ENCODE results near the gene CCDC138. TPM values are rescaled to one million over a fixed set of nuclear protein-coding genes. Genes with fewer than 3 reads are reported as not detected.

The CCDC138 gene
- polyA plus RNA-seq, 6 donors from 2014 or later: 6.6 to 16.9 (median 10.5) TPM

DNA sequence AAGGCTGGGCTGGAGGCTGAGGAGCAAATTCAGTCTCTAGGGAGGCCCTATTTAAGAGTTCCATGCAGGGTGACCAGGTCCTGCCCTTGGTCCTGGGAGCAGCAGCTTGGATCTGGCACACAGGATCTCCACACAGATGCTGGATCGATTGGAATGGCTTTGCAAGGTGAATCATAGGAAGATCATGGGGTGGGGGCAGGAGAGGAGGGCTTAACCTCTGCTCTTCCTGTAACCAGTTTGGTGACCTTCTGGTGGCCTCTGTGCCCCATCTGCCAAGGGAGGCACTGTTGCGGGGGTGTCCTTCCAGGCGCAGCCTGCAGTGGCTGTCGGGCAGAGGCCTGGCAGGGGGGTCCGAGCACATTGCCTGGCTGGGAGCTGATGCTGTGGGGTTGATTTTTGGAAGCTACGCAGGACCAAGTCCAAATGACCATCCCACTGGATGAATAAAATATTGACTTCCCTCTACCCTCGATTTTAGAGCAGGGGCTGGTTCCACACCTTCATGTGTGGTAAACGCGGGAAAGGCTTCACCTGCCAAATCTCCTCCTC, 122.8 kb downstream of the CCDC138 start:
- Mint-ChIP-seq H3K27me3 (no peaks in the 10 kb centered on the region), H3K4me1 (no peaks in the 10 kb centered on the region), H3K36me3 (no peaks in the 10 kb centered on the region), H3K27ac (peak overlapping the region in 1 of 6 donors; percentile 37), H3K4me3 (no peak overlapping the region), H3K9me3 (no peaks in the 10 kb centered on the region)
- DNase-seq: no peak
- ATAC-seq (ENCODE audit: low read depth in 2 of 2): no peak

- H3K27ac Mint-ChIP-seq: no peak overlapping the region
- no peak for DNase-seq
- no peak overlapping the region for H3K4me3 Mint-ChIP-seq
- no peaks in the 10 kb centered on the region for H3K27me3 Mint-ChIP-seq
- H3K9me3 Mint-ChIP-seq: no peaks in the 10 kb centered on the region
- no peaks in the 10 kb centered on the region for H3K4me1 Mint-ChIP-seq
- ATAC-seq (ENCODE audit: low read depth in 2 of 2): no peak
- H3K36me3 Mint-ChIP-seq: no peaks in the 10 kb centered on the region
These were observed 123.5 kb downstream of the CCDC138 start for GRCh38 chr2:108910011-108910431.

DNA sequence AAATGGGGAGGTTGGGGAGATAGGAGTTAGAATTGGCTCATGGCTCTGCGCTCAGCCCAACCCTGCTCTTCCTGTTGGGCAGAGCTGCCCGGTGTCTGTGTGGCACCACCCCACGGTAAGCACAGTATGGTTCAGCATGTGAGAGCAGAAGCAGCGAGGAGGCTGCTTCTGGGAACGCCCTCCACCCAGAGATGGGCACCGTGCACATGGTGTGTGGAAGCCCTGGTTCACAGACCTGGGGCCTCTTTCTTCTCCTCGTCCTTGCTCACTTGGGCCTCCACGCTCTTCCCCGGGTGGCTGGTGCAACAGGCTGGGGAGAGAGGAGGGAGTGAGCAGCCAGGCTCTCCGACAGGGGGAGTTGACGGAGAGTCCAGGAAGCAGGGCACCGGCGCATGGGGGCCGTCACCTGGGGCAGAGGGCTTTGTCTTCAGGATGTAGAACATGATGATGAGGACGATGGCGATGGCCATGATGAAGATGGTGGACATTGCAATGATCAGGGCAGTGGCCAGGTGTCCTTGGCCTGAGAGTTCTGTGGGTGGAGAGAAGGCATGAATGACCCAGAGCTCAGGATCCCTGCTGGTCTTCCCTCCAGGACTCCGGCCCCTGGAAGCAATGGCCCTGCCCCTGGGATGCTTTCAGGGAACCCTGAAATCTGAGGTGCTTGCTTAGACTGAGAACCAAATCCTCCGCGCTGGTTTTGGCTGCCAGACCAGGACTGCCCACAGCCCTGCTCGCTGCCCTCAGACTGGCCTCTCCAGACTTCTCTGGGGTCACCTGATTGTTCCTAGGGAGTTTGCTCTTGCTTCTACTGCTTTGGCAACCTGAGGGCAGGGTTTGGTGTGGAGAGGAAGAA, 124.2 kb downstream of the CCDC138 start:
- no peaks in the 10 kb centered on the region for H3K9me3 Mint-ChIP-seq
- DNase-seq: no peak

GRCh38 chr2:108911401-108911800, 124.8 kb downstream of the CCDC138 start:
- H3K36me3 Mint-ChIP-seq: no peaks in the 10 kb centered on the region

More for the DNA sequence above, 124.2 kb downstream of the CCDC138 start:
- H3K27me3 Mint-ChIP-seq: no peaks in the 10 kb centered on the region
- no peak for ATAC-seq (ENCODE audit: low read depth in 2 of 2)
- H3K4me1 Mint-ChIP-seq: no peaks in the 10 kb centered on the region
- no peaks in the 10 kb centered on the region for H3K36me3 Mint-ChIP-seq
- peak overlapping the region in 1 of 8 donors; percentile 79 for H3K4me3 Mint-ChIP-seq
- no peak overlapping the region for H3K27ac Mint-ChIP-seq

DNA sequence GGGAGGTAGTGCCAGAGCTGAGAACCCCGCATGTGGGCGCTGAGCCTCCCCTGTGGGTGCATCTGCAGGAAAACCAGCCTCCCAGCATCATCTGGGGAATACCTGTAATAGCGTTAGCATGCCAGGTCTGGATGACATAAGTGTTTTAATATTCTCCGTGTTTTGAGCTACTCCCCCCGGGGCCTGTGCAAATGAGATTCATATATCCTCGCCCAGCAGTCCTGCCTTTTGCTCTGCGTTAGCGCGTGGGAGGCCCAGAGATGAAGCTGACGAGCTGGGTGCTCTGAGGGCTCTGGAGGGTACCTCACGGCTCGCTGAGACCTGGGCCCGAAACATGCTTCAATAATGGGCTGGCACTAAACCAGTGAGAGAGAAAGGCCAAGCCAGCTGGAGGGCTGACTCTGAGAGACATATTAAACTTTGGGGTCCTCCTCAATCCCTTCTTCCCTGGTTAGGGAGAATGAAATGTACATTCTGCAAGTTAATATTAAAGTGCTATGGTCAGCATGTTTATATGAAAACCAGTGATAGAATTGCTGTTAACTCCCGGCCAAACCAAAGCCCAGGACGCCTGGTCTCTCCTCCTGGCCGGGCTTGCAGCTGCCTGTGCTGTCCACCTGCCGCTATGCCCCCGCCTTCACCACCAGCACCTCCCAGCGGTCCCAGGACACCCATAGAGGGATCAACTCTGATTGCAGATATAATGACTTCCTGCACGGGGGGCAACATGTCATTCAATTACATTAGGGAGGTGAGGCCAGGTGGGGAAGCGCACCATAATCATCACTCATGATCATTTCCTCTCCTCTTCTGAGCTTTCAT, 125.4 kb downstream of the CCDC138 start:
- DNase-seq: no peak
- Mint-ChIP-seq H3K27ac (no peak overlapping the region), H3K36me3 (no peaks in the 10 kb centered on the region), H3K4me1 (no peaks in the 10 kb centered on the region), H3K27me3 (no peaks in the 10 kb centered on the region), H3K4me3 (no peak overlapping the region), H3K9me3 (no peaks in the 10 kb centered on the region)
- no peak for ATAC-seq (ENCODE audit: low read depth in 2 of 2)

More at GRCh38 chr2:108911401-108911800, 124.8 kb downstream of the CCDC138 start:
- H3K27me3 Mint-ChIP-seq: no peaks in the 10 kb centered on the region
- H3K27ac Mint-ChIP-seq: no peak overlapping the region
- no peaks in the 10 kb centered on the region for H3K4me1 Mint-ChIP-seq
- DNase-seq (no peak), ATAC-seq (ENCODE audit: low read depth in 2 of 2) (no peak)
- H3K4me3 Mint-ChIP-seq: no peak overlapping the region
- H3K9me3 Mint-ChIP-seq: no peaks in the 10 kb centered on the region

GRCh38 chr2:108912629-108912902, 126.0 kb downstream of the CCDC138 start:
- Mint-ChIP-seq H3K27me3 (no peaks in the 10 kb centered on the region), H3K27ac (no peak overlapping the region), H3K4me1 (no peaks in the 10 kb centered on the region), H3K4me3 (no peak overlapping the region), H3K9me3 (no peaks in the 10 kb centered on the region), H3K36me3 (no peaks in the 10 kb centered on the region)
- DNase-seq (no peak), ATAC-seq (ENCODE audit: low read depth in 2 of 2) (no peak)

- H3K27ac Mint-ChIP-seq: no peak overlapping the region
- H3K27me3 Mint-ChIP-seq: no peaks in the 10 kb centered on the region
- H3K4me3 Mint-ChIP-seq: no peak overlapping the region
- no peak for ATAC-seq (ENCODE audit: low read depth in 2 of 2)
- no peaks in the 10 kb centered on the region for H3K4me1 Mint-ChIP-seq
- H3K36me3 Mint-ChIP-seq: no peaks in the 10 kb centered on the region
- H3K9me3 Mint-ChIP-seq: no peaks in the 10 kb centered on the region
- no peak for DNase-seq
These were observed 129.7 kb downstream of the CCDC138 start for GRCh38 chr2:108916122-108916795.

DNA sequence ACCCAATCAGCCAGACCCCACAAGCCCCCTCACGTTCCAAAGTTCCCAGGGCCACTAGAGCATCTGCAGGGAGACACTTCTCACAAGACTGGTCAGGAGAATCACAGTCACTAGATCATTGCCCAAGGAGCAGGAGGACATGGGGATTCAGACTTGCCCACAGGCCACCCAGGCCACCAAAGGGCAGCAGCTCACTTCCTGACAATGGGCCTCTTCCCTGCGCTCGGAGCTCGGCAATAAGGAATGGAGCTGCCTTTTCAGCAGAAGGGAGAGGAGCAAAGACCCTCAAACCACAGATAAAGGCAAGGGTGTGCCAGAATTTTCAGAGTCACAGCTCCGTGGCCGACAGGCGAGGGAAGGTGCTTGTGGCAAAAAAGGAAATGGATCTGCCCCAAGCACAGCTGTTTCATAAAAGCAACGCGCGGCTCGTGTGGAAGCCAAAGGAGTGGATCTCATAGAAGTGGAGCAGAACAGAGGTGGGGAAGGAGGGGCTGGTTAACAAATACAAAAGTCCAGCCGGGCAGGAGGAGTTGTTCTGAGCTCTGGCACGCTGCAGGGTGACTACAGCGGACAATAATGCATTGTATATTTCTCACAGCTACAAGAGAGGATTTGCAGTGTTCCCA, 130.3 kb downstream of the CCDC138 start:
- Mint-ChIP-seq H3K27me3 (no peaks in the 10 kb centered on the region), H3K4me1 (no peaks in the 10 kb centered on the region), H3K9me3 (no peaks in the 10 kb centered on the region), H3K4me3 (no peak overlapping the region), H3K36me3 (no peaks in the 10 kb centered on the region), H3K27ac (peak overlapping the region in 1 of 6 donors; percentile 86)
- DNase-seq (no peak), ATAC-seq (ENCODE audit: low read depth in 2 of 2) (no peak)

DNA sequence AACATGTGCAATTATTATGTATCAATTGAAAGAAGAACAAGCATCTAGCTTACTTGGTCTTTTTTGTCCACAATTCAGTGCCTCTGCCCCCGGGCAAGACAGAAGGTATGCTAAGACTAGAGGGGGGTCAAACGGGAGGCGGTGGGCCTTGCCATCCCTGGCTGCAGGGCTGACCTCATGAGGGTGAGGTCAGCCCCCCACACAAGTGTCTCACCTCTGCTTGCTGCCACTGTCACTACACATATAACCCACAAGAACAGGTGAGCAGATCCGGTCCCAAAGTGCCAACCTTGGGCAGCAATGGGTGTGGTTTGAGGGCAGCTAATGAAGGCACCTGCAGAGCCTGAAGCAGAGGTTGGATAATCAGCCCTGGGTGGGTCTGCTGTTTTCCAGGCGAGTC, 131.0 kb downstream of the CCDC138 start:
- DNase-seq (no peak), ATAC-seq (ENCODE audit: low read depth in 2 of 2) (no peak)
- peak overlapping the region in 1 of 6 donors; percentile 86 for H3K27ac Mint-ChIP-seq
- H3K36me3 Mint-ChIP-seq: no peaks in the 10 kb centered on the region
- H3K9me3 Mint-ChIP-seq: no peaks in the 10 kb centered on the region
- H3K27me3 Mint-ChIP-seq: no peaks in the 10 kb centered on the region
- H3K4me1 Mint-ChIP-seq: no peaks in the 10 kb centered on the region
- no peak overlapping the region for H3K4me3 Mint-ChIP-seq

DNA sequence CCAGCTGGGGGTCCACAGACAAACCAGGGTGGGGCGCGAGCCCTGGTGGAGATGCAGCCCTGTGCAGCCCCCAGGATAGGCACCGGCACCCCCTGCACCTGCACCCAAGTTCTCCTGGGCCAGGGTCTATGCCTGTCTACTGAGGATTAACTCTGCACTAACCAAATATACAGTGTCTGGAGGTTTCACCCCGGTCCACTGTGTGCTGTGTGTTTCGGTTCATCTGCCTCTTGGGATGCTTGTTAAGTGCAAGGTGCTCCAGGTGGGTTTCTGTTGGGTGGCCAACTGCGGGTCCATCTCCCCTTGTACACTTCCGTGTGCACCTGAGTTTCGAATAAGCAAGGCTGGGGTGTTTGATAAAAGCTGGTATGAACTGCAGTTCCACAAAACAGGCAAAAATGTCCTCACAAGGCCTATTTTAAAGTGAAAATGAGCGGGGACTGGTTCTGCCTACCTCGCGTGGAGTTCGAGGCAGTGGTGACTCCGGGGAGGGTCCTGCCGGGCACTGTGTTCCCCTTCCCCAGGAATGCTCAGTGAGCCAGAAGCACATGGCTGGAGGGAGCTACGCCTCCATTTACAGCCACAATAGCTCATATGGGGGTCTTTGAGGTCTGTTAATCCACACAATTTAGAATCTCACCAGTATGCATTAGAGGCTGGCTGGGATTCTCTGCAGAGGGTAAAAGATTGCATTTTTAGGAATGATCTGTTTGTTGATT, 131.7 kb downstream of the CCDC138 start:
- Mint-ChIP-seq H3K36me3 (no peaks in the 10 kb centered on the region), H3K4me3 (no peak overlapping the region), H3K27ac (no peak overlapping the region), H3K27me3 (no peaks in the 10 kb centered on the region), H3K4me1 (no peaks in the 10 kb centered on the region), H3K9me3 (no peaks in the 10 kb centered on the region)
- ATAC-seq (ENCODE audit: low read depth in 2 of 2) (no peak), DNase-seq (no peak)

DNA sequence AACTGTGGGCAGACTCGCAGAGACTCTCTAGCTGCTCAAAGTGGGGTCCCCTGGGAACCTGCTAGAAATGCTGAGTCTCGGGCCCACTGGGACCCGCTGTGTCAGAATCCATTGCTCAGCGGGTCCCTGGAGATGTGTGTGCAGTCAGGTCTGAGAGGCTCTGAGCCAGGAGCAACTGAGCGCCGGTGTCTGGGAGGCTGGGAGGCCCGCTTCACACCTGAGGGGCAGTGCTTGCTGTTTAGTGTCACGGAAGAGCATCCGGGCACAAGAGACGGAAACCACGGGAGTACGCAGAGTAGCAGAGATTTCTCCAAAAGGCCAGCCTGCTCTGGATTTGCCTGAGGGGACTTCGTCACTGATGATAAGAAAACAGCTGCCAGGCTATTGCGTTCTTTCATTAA, 132.4 kb downstream of the CCDC138 start:
- H3K36me3 Mint-ChIP-seq: no peaks in the 10 kb centered on the region
- DNase-seq (no peak), ATAC-seq (ENCODE audit: low read depth in 2 of 2) (no peak)
- no peaks in the 10 kb centered on the region for H3K27me3 Mint-ChIP-seq
- no peaks in the 10 kb centered on the region for H3K4me1 Mint-ChIP-seq
- H3K9me3 Mint-ChIP-seq: no peaks in the 10 kb centered on the region
- H3K4me3 Mint-ChIP-seq: peak overlapping the region in 1 of 8 donors; percentile 35
- no peak overlapping the region for H3K27ac Mint-ChIP-seq

DNA sequence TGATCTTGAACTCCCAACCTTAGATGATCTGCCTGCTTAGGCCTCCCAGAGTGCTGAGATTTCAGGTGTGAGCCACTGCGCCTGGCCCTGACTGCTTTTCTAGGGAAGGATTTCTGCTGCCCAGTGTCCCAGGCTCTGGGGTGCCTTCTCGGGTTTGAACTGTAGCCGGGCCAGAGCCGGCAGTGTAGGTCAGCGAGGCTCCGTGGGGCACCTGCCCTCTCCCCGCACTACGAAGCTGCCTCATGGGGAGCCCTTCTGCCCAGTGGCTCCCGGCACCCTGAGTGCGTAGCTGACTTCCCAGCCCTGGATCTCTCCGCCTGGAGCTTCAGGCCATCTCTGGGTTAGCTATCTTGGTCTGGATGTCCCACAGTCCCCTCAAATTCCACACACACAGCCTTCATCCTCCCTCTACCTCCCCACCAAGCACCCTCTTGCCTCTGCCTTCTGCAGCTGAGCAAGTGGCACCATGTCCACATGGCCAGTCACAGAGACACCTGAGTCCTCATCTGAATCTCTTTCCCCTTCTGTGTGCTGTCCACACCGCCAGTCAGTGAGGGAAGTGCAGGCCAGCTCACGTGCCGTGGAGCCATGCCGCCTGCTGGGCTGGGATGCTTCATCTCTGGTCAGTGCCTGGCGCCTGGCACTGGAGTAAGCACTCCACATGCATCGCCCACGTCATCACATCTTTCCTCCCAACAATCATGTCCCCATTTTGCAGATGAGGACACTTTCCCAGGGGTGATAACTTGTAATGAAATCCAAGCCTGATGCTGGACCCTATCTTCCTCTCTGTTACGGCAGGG, 133.2 kb downstream of the CCDC138 start:
- H3K4me1 Mint-ChIP-seq: no peaks in the 10 kb centered on the region
- H3K27ac Mint-ChIP-seq: no peak overlapping the region
- H3K36me3 Mint-ChIP-seq: no peaks in the 10 kb centered on the region
- H3K27me3 Mint-ChIP-seq: no peaks in the 10 kb centered on the region
- DNase-seq (no peak), ATAC-seq (ENCODE audit: low read depth in 2 of 2) (no peak)
- no peak overlapping the region for H3K4me3 Mint-ChIP-seq
- H3K9me3 Mint-ChIP-seq: no peaks in the 10 kb centered on the region
